HepG2 (cell line): ENCODE results near the gene MGST2.

Source experiments
- TCF12 ChIP-seq, 2 experiments: fragments of 450-650 bp in 1 of 2; sonication (generic) in 1 of 2; formaldehyde crosslinking in 1 of 2; IDR thresholded peaks; 2 replicates each; pipeline versions ENCODE4 v1.6.1 to v1.8.0; 2017 to 2022; ENCODE audit warnings: antibody characterized with exemption in 1 of 2, mild to moderate bottlenecking in 1 of 2, missing genetic modification reagents in 1 of 2, moderate library complexity in 1 of 2
- TF ChIP-seq, protein P1 (sequence below): IDR thresholded peaks from 2 replicates; pipeline ENCODE4 v1.6.1; 2012; ENCODE audit warnings: inconsistent platforms

DNA sequence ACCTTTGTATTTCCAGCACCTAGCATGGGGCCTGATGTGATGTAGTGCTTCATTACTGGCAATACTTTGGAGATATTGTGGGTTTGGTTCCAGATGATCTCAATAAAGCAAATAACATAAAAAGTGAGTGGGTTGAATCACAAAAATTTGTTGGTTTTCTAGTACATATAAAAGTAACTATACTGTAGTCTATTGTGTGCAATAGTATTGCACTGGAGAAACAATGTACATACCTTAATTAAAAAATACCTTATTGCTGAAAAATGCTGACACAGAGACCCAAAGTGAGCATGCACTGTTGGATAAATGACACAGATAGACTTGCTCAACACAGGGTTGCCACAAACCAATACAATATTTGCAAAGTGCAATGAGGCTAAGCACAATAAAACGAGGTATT is 17.7 kb upstream of the MGST2 start:
- TF ChIP-seq TCF12 (IDR thresholded peaks at IDR 0.05) = no peak
- TF ChIP-seq TCF12 (CRISPR knock-in tag; IDR thresholded peaks at IDR 0.05) = no peak
- TF ChIP-seq, protein P1, sequence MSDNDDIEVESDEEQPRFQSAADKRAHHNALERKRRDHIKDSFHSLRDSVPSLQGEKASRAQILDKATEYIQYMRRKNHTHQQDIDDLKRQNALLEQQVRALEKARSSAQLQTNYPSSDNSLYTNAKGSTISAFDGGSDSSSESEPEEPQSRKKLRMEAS = no peak
